HG03565 (cell line): ENCODE results near the gene LHX4.

Experiments used
- ATAC-seq: cut with Tn5 transposase; IDR thresholded peaks from one replicate; pipeline ENCODE4 v1.9.1; 2021; ENCODE audit warnings: mild to moderate bottlenecking, moderate library complexity; ENCODE audit not compliant: unreplicated experiment

LHX4 gene

GRCh38 chr1:180294711-180295110 is 64.6 kb downstream of the LHX4 start:
- no peak for ATAC-seq

- ATAC-seq, result no peak
Measured at GRCh38 chr1:180295999-180296398, 65.9 kb downstream of the LHX4 start.

GRCh38 chr1:180299479-180300221 is 69.6 kb downstream of the LHX4 start:
- no peak for ATAC-seq

GRCh38 chr1:180301135-180301742 is 71.2 kb downstream of the LHX4 start:
- no peak for ATAC-seq

- ATAC-seq, result no peak
Measured at GRCh38 chr1:180309338-180309737, 79.3 kb downstream of the LHX4 start.

GRCh38 chr1:180310095-180310494 is 80.0 kb downstream of the LHX4 start:
- ATAC-seq, result no peak

- ATAC-seq, result no peak
Measured at GRCh38 chr1:180311011-180311730, 81.1 kb downstream of the LHX4 start.

GRCh38 chr1:180312926-180313325 is 82.9 kb downstream of the LHX4 start:
- ATAC-seq, result no peak

- no peak for ATAC-seq
Measured at GRCh38 chr1:180327089-180327488, 97.0 kb downstream of the LHX4 start.
